Measurements from ENCODE around the gene C6orf120. TPM values are rescaled to one million over a fixed set of nuclear protein-coding genes. Genes with fewer than 3 reads are reported as not detected.

The C6orf120 gene
- total and polyA plus RNA-seq, 2 of the 13 experiments (the other 11 are each of a cell fraction or from before 2014, with no cell fraction given): 21.7 to 29.9 TPM

DNA sequence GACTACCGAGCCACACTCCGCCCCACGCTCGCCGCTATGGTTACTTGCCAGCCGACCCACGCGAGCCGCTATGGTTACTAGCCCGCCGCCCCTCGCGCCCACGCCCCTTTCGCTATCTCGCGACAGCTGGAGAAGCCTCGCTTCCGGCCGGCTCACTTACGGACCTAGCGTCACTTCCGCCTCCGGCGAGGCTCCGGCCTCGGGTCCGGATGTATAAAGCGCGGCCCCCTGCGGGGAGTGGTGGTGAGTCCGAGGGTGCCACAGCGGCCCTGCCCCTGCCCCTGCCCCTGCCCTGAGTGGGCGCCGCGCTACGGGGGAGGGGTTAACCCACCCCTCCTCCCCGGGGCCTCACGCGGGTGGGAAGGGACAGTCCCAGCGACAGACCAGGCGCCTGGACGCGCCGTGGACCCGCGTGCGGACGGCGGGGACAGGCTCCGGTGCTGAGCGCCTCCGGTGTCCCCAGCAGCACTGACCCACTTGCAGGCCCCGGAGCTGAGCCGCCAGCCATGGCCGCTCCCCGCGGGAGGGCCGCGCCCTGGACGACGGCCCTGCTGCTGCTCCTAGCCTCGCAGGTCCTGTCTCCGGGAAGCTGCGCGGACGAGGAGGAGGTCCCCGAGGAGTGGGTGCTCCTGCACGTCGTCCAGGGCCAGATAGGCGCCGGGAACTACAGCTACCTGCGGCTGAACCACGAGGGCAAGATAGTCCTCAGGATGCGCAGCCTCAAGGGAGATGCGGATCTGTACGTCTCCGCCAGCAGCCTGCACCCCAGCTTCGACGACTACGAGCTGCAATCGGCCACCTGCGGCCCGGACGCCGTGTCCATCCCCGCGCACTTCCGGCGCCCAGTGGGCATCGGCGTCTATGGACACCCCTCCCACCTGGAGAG is at the start of gene C6orf120, which contains the start of gene WDR27 (continued):
- TF ChIP-seq TAF1 (CRISPR knock-in tag; IDR thresholded peaks at IDR 0.05) (peak; percentile 85), PLSCR1 (CRISPR knock-in tag; IDR thresholded peaks at IDR 0.05; ENCODE audit: borderline replicate concordance) (no peak), ZSCAN20 (CRISPR knock-in tag; IDR thresholded peaks at IDR 0.05; ENCODE audit: borderline replicate concordance) (peak; percentile 82), SMYD3 (CRISPR knock-in tag; IDR thresholded peaks at IDR 0.05) (peak; percentile 84; the same call in 1 of the 2 replicates), MTA1 (CRISPR knock-in tag; IDR thresholded peaks at IDR 0.05; ENCODE audit: borderline replicate concordance) (peak; percentile 89), ZNF44 (CRISPR knock-in tag; IDR thresholded peaks at IDR 0.05) (no peak; the same call in none of the 2 replicates), ZFP62 (CRISPR knock-in tag; IDR thresholded peaks at IDR 0.05) (no peak), ELF3 (CRISPR knock-in tag; IDR thresholded peaks at IDR 0.05) (peak; percentile 65), CBFB (CRISPR knock-in tag; IDR thresholded peaks at IDR 0.05) (peak; percentile 81), MLLT10 (CRISPR knock-in tag; IDR thresholded peaks at IDR 0.05) (no peak), CAMTA2 (CRISPR knock-in tag; IDR thresholded peaks at IDR 0.05; ENCODE audit: borderline replicate concordance) (peak; percentile 65; the same call in 1 of the 2 replicates), ZNF292 (CRISPR knock-in tag; IDR thresholded peaks at IDR 0.05; ENCODE audit: borderline replicate concordance, low read depth) (peak; percentile 66), IRX3 (CRISPR knock-in tag; IDR thresholded peaks at IDR 0.05; ENCODE audit: borderline replicate concordance, low read depth) (no peak; the same call in 1 of the 2 replicates), KDM1A (CRISPR knock-in tag; IDR thresholded peaks at IDR 0.05) (0 out of 2 replicates have a peak, but pooled peaks have one; percentile 6), RAD21 (CRISPR knock-in tag; IDR thresholded peaks at IDR 0.05) (peak; percentile 30; the same call in 1 of the 2 replicates), ZNF841 (CRISPR knock-in tag; IDR thresholded peaks at IDR 0.05; ENCODE audit: borderline replicate concordance) (peak; percentile 87), IKZF1 (IDR thresholded peaks at IDR 0.05) (no peak), ZNF256 (CRISPR knock-in tag; conservative IDR thresholded peaks at IDR 0.05) (0 out of 2 replicates have a peak, but pooled peaks have one; percentile 48), SNAI1 (CRISPR knock-in tag; IDR thresholded peaks at IDR 0.05; ENCODE audit: borderline replicate concordance) (no peak; the same call in 1 of the 2 replicates), ZFP36L1 (CRISPR knock-in tag; IDR thresholded peaks at IDR 0.05) (no peak), ZNF703 (CRISPR knock-in tag; IDR thresholded peaks at IDR 0.05; ENCODE audit: borderline replicate concordance) (peak; percentile 23; the same call in 1 of the 2 replicates), ATF6 (CRISPR knock-in tag; conservative IDR thresholded peaks at IDR 0.05) (no peak; the same call in 1 of the 2 replicates), FOSL1 (CRISPR knock-in tag; IDR thresholded peaks at IDR 0.05; ENCODE audit: borderline replicate concordance) (peak; percentile 32; the same call in 1 of the 2 replicates)
- TF ChIP-seq, protein P1, sequence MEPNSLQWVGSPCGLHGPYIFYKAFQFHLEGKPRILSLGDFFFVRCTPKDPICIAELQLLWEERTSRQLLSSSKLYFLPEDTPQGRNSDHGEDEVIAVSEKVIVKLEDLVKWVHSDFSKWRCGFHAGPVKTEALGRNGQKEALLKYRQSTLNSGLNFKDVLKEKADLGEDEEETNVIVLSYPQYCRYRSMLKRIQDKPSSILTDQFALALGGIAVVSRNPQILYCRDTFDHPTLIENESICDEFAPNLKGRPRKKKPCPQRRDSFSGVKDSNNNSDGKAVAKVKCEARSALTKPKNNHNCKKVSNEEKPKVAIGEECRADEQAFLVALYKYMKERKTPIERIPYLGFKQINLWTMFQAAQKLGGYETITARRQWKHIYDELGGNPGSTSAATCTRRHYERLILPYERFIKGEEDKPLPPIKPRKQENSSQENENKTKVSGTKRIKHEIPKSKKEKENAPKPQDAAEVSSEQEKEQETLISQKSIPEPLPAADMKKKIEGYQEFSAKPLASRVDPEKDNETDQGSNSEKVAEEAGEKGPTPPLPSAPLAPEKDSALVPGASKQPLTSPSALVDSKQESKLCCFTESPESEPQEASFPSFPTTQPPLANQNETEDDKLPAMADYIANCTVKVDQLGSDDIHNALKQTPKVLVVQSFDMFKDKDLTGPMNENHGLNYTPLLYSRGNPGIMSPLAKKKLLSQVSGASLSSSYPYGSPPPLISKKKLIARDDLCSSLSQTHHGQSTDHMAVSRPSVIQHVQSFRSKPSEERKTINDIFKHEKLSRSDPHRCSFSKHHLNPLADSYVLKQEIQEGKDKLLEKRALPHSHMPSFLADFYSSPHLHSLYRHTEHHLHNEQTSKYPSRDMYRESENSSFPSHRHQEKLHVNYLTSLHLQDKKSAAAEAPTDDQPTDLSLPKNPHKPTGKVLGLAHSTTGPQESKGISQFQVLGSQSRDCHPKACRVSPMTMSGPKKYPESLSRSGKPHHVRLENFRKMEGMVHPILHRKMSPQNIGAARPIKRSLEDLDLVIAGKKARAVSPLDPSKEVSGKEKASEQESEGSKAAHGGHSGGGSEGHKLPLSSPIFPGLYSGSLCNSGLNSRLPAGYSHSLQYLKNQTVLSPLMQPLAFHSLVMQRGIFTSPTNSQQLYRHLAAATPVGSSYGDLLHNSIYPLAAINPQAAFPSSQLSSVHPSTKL (CRISPR knock-in tag; IDR thresholded peaks at IDR 0.05): peak; percentile 53
